ENCODE measurements around the gene COX17. TPM values are rescaled to one million over a fixed set of nuclear protein-coding genes. Genes with fewer than 3 reads are reported as not detected.

COX17 gene
- total RNA-seq, 5 donors from 2014 or later (not counting 1 experiment from before 2014, with no cell fraction given), result 20.5 to 33.1 (median 30.6) TPM

DNA sequence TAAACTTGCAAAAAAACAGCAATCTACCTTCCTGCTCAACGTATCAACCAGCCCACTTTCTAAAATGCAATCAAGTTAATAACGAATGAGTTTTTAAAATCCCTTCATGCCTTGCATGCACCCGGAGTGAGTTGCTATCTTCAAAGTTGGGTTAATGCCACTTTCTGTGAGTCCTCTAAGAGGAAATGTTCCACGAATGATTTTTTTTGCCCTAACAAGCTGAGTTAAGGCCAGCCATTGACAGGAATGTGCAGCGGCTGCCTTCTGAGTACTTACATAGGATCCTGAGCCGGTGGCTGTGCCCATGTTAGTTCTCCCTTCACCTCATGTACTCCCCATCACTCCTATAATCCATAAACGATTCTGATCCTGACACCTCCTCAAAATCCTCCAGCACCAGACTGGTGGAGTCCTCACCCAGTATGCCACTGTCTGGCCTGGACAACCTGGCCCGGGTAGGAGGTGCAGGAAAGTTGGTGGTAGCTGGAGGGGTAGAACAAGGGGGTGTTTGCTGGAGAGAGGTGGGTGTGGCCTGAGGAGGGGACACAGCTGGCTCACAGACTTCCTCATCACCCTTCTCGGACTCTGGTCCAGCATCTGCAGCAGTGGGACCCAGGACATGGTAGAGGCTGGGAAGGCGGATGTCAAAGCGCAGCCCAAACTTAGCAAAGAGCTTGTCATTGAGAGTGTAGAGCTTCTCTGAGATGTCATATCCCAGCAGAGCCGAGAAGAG is 29.2 kb downstream of the COX17 start:
- no peaks in the 10 kb centered on the region for H3K4me1 ChIP-seq (ENCODE audit: control insufficient read depth in 1 of 2, extremely low read depth in 1 of 2, insufficient read depth in 2 of 2, low read length in 2 of 2)
- no peaks in the 10 kb centered on the region for H3K9me3 ChIP-seq
- ChIA-PET POLR2A (no interaction called here), CTCF (no interaction called here)
- no peaks in the 10 kb centered on the region for H3K27me3 Mint-ChIP-seq
- no peaks in the 10 kb centered on the region for H3K9me3 Mint-ChIP-seq
- H3K4me3 Mint-ChIP-seq, result no peak overlapping the region
- no peak overlapping the region for H3K4me3 ChIP-seq (ENCODE audit: control insufficient read depth in 1 of 2, extremely low read depth in 1 of 2, low read length in 1 of 2)
- H3K27ac Mint-ChIP-seq, result no peak overlapping the region
- WGBS (ENCODE audit: insufficient coverage), result 91% methylated on average over 6 of the region's 12 CpGs
- no peaks in the 10 kb centered on the region for H3K4me1 Mint-ChIP-seq
- no peak overlapping the region for H3K27ac ChIP-seq (ENCODE audit: low read length)
- no peaks in the 10 kb centered on the region for H3K27me3 ChIP-seq (replicated peaks in 1 of 2; ENCODE audit: control insufficient read depth in 2 of 2, extremely low read depth in 1 of 2, insufficient read depth in 2 of 2, low read length in 1 of 2)
- no peak for DNase-seq
- ATAC-seq (replicated peaks in 1 of 4), result no peak
- peaks cover 2 to 12% of the 10 kb centered on the region in 2 donors for H3K36me3 ChIP-seq (ENCODE audit: control insufficient read depth in 2 of 2, extremely low read depth in 1 of 2, insufficient read depth in 1 of 2, low read length in 1 of 2)
- H3K36me3 Mint-ChIP-seq, result peaks cover 74% of the 10 kb centered on the region

DNA sequence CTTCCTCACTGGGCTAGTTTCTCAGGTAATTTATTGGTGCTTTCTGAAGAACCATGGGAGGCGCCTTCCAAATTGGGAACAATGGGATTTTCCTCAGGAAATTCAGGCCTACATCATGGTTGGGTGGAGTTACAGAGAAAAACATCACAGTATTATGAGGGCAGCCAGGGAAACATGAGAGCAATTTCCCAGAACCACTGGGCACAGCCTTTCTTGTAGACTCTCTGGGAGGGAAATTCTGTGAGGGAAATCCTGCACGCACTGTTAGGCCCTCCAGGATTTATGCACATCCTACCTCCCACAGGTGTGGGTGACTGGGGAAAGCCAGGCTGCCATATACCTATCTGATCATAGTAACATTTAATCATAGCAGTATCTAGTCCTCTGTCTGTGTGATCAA is 30.0 kb downstream of the COX17 start:
- H3K4me1 Mint-ChIP-seq, result no peaks in the 10 kb centered on the region
- ATAC-seq (replicated peaks in 1 of 4) (no peak), DNase-seq (no peak)
- H3K9me3 ChIP-seq, result no peaks in the 10 kb centered on the region
- H3K4me3 Mint-ChIP-seq, result no peak overlapping the region
- H3K36me3 ChIP-seq (ENCODE audit: control insufficient read depth in 2 of 2, extremely low read depth in 1 of 2, insufficient read depth in 1 of 2, low read length in 1 of 2), result peaks cover 2 to 12% of the 10 kb centered on the region in 2 donors
- no peaks in the 10 kb centered on the region for H3K4me1 ChIP-seq (ENCODE audit: control insufficient read depth in 1 of 2, extremely low read depth in 1 of 2, insufficient read depth in 2 of 2, low read length in 2 of 2)
- CTCF ChIA-PET, result no interaction called here
- H3K36me3 Mint-ChIP-seq, result peaks cover 71% of the 10 kb centered on the region
- POLR2A ChIA-PET, result no interaction called here
- no peaks in the 10 kb centered on the region for H3K9me3 Mint-ChIP-seq
- no CpG with 5 or more reads among the region's 2 CpGs for WGBS (ENCODE audit: insufficient coverage)
- no peaks in the 10 kb centered on the region for H3K27me3 ChIP-seq (replicated peaks in 1 of 2; ENCODE audit: control insufficient read depth in 2 of 2, extremely low read depth in 1 of 2, insufficient read depth in 2 of 2, low read length in 1 of 2)
- no peaks in the 10 kb centered on the region for H3K27me3 Mint-ChIP-seq
- H3K27ac Mint-ChIP-seq, result no peak overlapping the region
- no peak overlapping the region for H3K4me3 ChIP-seq (ENCODE audit: control insufficient read depth in 1 of 2, extremely low read depth in 1 of 2, low read length in 1 of 2)
- no peak overlapping the region for H3K27ac ChIP-seq (ENCODE audit: low read length)

DNA sequence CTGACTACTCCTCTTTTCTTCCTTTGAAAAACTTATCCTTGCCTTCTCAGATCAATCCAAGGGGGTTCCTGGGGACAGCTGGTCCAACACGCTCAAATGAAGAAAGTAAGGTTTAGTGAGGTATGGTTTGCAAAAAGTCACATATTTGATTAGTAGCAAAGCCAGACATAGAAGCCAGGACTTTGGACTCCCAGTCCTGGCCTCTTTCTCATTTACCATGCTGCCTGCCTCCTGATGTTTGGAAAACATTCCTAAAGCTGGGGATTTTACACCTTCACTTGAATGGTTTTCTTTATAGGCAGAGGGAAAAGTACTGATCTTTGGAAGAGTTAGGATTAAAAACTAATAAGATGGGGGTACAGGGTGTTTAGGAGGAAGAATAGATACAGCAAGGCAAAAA is 31.4 kb downstream of the COX17 start:
- Histone ChIP-seq H3K36me3 (ENCODE audit: control insufficient read depth in 2 of 2, extremely low read depth in 1 of 2, insufficient read depth in 1 of 2, low read length in 1 of 2) (peaks cover 5 to 12% of the 10 kb centered on the region in 2 donors), H3K4me1 (ENCODE audit: control insufficient read depth in 1 of 2, extremely low read depth in 1 of 2, insufficient read depth in 2 of 2, low read length in 2 of 2) (no peaks in the 10 kb centered on the region), H3K4me3 (ENCODE audit: control insufficient read depth in 1 of 2, extremely low read depth in 1 of 2, low read length in 1 of 2) (no peak overlapping the region), H3K27ac (ENCODE audit: low read length) (no peak overlapping the region), H3K27me3 (replicated peaks in 1 of 2; ENCODE audit: control insufficient read depth in 2 of 2, extremely low read depth in 1 of 2, insufficient read depth in 2 of 2, low read length in 1 of 2) (no peaks in the 10 kb centered on the region), H3K9me3 (no peaks in the 10 kb centered on the region)
- Mint-ChIP-seq H3K4me3 (no peak overlapping the region), H3K27ac (no peak overlapping the region), H3K27me3 (no peaks in the 10 kb centered on the region), H3K4me1 (no peaks in the 10 kb centered on the region), H3K36me3 (peaks cover 71% of the 10 kb centered on the region), H3K9me3 (no peaks in the 10 kb centered on the region)
- WGBS (ENCODE audit: insufficient coverage), result no CpG with 5 or more reads among the region's 1 CpG
- CTCF ChIA-PET, result no interaction called here
- no peak for DNase-seq
- POLR2A ChIA-PET, result no interaction called here
- ATAC-seq (replicated peaks in 1 of 4), result no peak

DNA sequence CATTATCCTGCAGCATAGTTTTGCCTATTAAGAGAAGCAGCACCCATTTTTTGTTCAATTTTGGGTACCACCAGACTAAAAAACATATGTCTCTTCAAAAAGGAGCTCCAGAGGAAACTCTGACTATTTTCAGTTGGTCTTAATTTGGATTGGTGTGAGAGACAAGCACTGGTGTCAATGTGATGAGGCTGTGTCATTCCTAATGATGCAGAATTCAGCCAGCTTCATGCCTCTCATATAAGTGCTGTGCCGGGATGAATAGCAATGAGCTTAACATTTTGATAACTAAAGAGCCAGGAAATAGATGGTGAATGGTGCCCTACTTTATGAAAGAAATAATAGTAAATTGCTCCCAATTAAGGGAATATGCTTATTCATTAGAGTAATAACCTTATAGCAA is 32.7 kb downstream of the COX17 start:
- no peaks in the 10 kb centered on the region for H3K27me3 Mint-ChIP-seq
- ATAC-seq (replicated peaks in 1 of 4) (no peak), DNase-seq (no peak)
- WGBS (ENCODE audit: insufficient coverage), result no CpG with 5 or more reads among the region's 1 CpG
- H3K36me3 Mint-ChIP-seq, result peaks cover 70% of the 10 kb centered on the region
- H3K9me3 Mint-ChIP-seq, result no peaks in the 10 kb centered on the region
- peaks cover 0 to 3% (median 0%) of the 10 kb centered on the region in 3 donors for H3K4me1 Mint-ChIP-seq
- Histone ChIP-seq H3K4me1 (ENCODE audit: control insufficient read depth in 1 of 2, extremely low read depth in 1 of 2, insufficient read depth in 2 of 2, low read length in 2 of 2) (no peaks in the 10 kb centered on the region), H3K27me3 (replicated peaks in 1 of 2; ENCODE audit: control insufficient read depth in 2 of 2, extremely low read depth in 1 of 2, insufficient read depth in 2 of 2, low read length in 1 of 2) (no peaks in the 10 kb centered on the region), H3K9me3 (no peaks in the 10 kb centered on the region), H3K4me3 (ENCODE audit: control insufficient read depth in 1 of 2, extremely low read depth in 1 of 2, low read length in 1 of 2) (no peak overlapping the region), H3K27ac (ENCODE audit: low read length) (no peak overlapping the region), H3K36me3 (ENCODE audit: control insufficient read depth in 2 of 2, extremely low read depth in 1 of 2, insufficient read depth in 1 of 2, low read length in 1 of 2) (peaks cover 5 to 12% of the 10 kb centered on the region in 2 donors)
- H3K27ac Mint-ChIP-seq, result no peak overlapping the region
- ChIA-PET POLR2A (no interaction called here), CTCF (no interaction called here)
- H3K4me3 Mint-ChIP-seq, result no peak overlapping the region

DNA sequence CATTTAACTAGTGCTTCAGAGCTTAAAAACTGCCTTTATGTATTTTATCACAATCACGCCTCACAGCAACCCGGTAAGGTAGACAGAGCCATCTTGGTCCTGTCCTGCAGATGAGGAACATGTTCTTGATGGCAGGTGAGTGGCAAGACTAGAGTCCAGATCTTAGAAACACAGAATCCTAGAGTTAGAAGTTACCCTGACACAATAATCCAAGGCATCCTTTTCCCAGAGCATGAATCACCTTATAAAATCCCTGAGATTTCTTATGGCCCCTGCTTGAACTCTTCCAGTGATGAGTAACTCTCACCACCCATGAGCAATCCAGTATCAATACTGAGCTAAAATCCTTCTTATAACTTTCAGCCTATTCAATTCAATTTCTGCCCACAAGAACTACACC is 33.7 kb downstream of the COX17 start:
- Histone ChIP-seq H3K27me3 (replicated peaks in 1 of 2; ENCODE audit: control insufficient read depth in 2 of 2, extremely low read depth in 1 of 2, insufficient read depth in 2 of 2, low read length in 1 of 2) (no peaks in the 10 kb centered on the region), H3K27ac (ENCODE audit: low read length) (no peak overlapping the region), H3K4me3 (ENCODE audit: control insufficient read depth in 1 of 2, extremely low read depth in 1 of 2, low read length in 1 of 2) (no peak overlapping the region), H3K36me3 (ENCODE audit: control insufficient read depth in 2 of 2, extremely low read depth in 1 of 2, insufficient read depth in 1 of 2, low read length in 1 of 2) (peaks cover 5 to 10% of the 10 kb centered on the region in 2 donors), H3K4me1 (ENCODE audit: control insufficient read depth in 1 of 2, extremely low read depth in 1 of 2, insufficient read depth in 2 of 2, low read length in 2 of 2) (peaks cover 0 to 4% of the 10 kb centered on the region in 2 experiments), H3K9me3 (no peaks in the 10 kb centered on the region)
- Mint-ChIP-seq H3K27me3 (no peaks in the 10 kb centered on the region), H3K9me3 (no peaks in the 10 kb centered on the region), H3K27ac (no peak overlapping the region), H3K36me3 (peaks cover 67% of the 10 kb centered on the region), H3K4me3 (no peak overlapping the region), H3K4me1 (peaks cover 0 to 9% (median 5%) of the 10 kb centered on the region in 3 donors)
- no CpG with 5 or more reads among the region's 2 CpGs for WGBS (ENCODE audit: insufficient coverage)
- CTCF ChIA-PET, result no interaction called here
- no peak for ATAC-seq (replicated peaks in 1 of 4)
- POLR2A ChIA-PET, result no interaction called here
- no peak for DNase-seq

DNA sequence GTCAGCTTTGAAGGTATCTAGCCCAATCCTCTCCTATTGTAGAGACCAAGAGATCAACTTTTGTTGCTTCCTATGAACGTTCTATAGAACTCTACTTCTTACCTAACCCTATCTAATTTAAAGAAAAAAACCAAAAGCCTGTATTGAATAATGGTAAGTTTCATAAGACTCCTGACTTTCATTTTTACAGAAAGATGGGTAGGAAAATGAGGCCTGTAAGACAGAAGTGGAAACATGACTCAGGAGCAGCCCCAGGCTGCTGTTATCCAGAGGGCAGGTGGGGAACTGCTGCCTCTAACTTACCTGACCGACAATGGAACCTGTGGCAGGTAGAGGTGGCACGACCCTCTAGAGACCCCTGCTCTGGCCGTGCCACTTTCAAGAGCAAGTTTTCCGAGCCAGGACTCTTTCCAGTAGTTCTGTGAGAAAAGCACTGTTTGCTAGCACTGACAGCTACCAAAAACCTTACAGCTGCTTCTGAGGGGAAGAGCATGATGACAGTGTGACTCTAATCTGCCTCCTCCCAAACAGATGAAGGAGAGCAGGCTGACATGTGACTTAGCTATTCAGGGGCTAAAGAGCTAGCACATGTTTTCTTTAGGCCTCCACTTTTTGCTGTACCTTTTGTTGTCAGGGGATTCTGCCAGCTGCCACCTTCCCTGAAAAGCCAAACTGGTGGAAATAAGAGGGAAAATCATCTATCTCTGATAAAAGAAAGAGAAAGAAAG is 34.3 kb downstream of the COX17 start:
- 86% methylated on average over 4 of the region's 5 CpGs for WGBS (ENCODE audit: insufficient coverage)
- H3K9me3 ChIP-seq, result no peaks in the 10 kb centered on the region
- DNase-seq (no peak), ATAC-seq (replicated peaks in 1 of 4) (no peak)
- H3K4me1 ChIP-seq (ENCODE audit: control insufficient read depth in 1 of 2, extremely low read depth in 1 of 2, insufficient read depth in 2 of 2, low read length in 2 of 2), result peaks cover 0 to 4% of the 10 kb centered on the region in 2 experiments
- H3K36me3 Mint-ChIP-seq, result peaks cover 62% of the 10 kb centered on the region
- no peak overlapping the region for H3K27ac Mint-ChIP-seq
- H3K9me3 Mint-ChIP-seq, result no peaks in the 10 kb centered on the region
- ChIA-PET CTCF (no interaction called here), POLR2A (no interaction called here)
- H3K36me3 ChIP-seq (ENCODE audit: control insufficient read depth in 2 of 2, extremely low read depth in 1 of 2, insufficient read depth in 1 of 2, low read length in 1 of 2), result peaks cover 4 to 5% of the 10 kb centered on the region in 2 donors
- H3K27me3 ChIP-seq (replicated peaks in 1 of 2; ENCODE audit: control insufficient read depth in 2 of 2, extremely low read depth in 1 of 2, insufficient read depth in 2 of 2, low read length in 1 of 2), result no peaks in the 10 kb centered on the region
- H3K27me3 Mint-ChIP-seq, result no peaks in the 10 kb centered on the region
- H3K27ac ChIP-seq (ENCODE audit: low read length), result no peak overlapping the region
- H3K4me3 Mint-ChIP-seq, result no peak overlapping the region
- H3K4me3 ChIP-seq (ENCODE audit: control insufficient read depth in 1 of 2, extremely low read depth in 1 of 2, low read length in 1 of 2), result no peak overlapping the region
- H3K4me1 Mint-ChIP-seq, result peaks cover 0 to 14% (median 5%) of the 10 kb centered on the region in 3 donors

All from T-cell (primary cell).